Vagina (tissue), 2 donors: ENCODE data around the gene LCE1E.

Experiments
- CTCF ChIP-seq, 3 experiments: fragments of 450-650 bp in 2 of 3; fragments of 200-600 bp in 1 of 3; sonication (generic) in 1 of 3; IDR thresholded peaks; one replicate each; pipeline ENCODE4 v1.5.1; 2017 to 2019; ENCODE audit warnings: antibody characterized with exemption in 3 of 3, mild to moderate bottlenecking in 2 of 3, moderate library complexity in 2 of 3
- POLR2A ChIP-seq, 2 donors: fragments of 450-650 bp; IDR thresholded peaks; one replicate each; pipeline ENCODE4 v1.6.1; 2017; ENCODE audit warnings: antibody characterized with exemption in 2 of 2, mild to moderate bottlenecking in 2 of 2, moderate library complexity in 2 of 2
- POLR2AphosphoS5 ChIP-seq, 2 donors: sonication (generic); formaldehyde crosslinking; IDR thresholded peaks; one replicate each; pipeline ENCODE4 v1.9.0; 2017; ENCODE audit warnings: antibody characterized with exemption in 2 of 2, mild to moderate bottlenecking in 2 of 2, low read depth in 1 of 2; ENCODE audit not compliant: insufficient read depth in 1 of 2

- TF ChIP-seq POLR2A (IDR thresholded peaks at IDR 0.05), result no peak
- no peak for TF ChIP-seq CTCF (IDR thresholded peaks at IDR 0.05)
- TF ChIP-seq POLR2AphosphoS5 (IDR thresholded peaks at IDR 0.05; ENCODE audit: insufficient read depth in 1 of 2, low read depth in 1 of 2), result no peak
These were observed 26.4 kb upstream of the LCE1E start for GRCh38 chr1:152759453-152760173.
